ENCODE measurements around the gene HAP1.

Gene HAP1

DNA sequence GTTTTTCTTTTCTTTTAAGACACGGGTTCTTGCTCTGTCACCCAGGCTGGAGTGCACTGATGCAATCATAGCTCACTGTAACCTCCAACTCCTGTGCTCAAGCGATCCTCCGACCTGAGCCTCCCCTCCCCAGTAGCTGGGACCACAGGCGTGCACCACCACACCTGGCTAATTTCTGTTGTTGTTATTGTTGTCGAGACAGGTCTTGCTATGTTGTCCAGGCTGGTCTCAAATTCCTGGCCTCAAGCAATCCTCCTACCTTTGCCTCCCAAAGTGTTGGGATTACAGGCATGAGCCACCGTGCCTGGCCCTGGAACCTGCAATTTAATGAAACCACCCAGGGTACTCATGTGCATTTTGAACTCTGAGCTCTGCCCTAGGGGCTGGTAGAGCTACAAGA, 27.9 kb upstream of the HAP1 start:
- DNase-seq = no peak

DNA sequence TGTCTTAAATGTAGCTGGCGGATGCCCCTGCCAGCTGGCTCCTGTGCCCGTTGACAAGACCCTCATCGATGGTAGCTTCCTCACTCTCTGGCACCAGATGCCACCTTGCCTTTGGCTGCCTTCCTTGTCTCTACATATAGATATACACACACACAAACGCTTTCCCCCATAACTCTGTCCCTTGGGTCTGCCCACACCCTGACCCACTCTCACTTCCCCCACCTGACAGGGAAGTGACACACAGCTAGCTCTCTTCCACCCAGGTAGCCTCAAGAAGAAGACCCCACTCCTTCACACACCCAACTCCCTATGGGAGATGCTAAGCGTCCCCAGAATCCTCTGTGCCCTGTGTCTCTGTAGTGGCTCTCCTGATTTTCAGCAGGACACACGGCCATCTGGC, 26.4 kb upstream of the HAP1 start:
- DNase-seq = no peak

DNA sequence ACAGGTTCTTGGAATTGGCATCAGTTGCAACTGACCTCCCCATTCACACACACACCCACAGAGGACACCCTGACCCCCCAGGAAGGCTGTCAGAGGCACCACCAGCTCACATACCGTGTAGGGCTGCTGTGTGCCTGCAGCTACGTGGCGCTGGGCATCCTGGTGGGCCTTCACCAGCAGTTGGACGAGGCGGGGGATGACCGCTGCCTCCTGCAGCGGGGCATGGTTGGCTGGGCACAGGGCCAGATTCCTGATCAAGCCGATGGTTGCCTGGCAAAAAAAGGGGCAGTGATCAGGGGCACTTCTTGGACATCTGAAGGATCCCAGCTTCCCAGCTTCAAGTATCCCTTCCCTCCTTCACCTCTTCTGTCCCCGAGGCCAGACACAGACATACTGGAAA, 24.2 kb upstream of the HAP1 start:
- no peak for DNase-seq

DNA sequence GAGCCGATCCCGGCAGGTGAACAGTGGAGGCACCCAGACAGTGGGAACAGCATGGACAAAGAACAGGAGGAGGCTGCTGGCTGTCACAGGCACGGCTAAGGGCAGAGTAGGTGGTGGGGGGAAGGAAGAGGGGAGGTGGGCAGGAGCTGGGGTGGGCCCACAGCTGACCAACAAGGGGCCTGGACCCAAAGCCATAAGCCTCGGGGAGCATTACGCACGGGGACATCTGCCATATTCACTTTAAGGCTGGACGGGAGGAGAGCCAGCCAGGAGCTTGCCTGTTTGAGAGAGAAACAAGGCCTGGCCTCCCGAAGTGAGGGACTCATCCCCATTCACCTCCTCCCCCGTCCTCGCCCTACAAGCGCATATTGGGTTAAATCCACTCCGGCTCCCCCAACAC, 19.6 kb upstream of the HAP1 start:
- no peak for DNase-seq

DNA sequence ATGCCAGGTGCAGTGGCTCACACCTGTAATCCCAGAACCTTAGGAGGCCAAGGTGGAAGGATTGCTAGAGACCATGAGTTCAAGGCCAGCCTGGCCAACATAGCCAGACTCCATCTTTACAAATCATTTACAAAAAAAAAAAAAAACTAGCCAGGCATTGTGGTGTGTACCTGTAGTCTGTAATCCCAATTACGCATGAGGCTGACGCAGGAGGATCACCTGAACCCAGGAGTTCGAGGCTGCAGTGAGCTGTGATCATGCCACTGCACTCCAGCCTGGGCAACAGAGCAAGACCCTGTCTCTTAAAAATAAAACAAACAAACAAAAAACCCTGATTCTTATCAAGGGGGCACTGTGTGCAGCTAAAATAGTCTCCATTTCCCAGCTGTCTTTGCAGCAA, 16.8 kb upstream of the HAP1 start:
- DNase-seq = no peak

DNA sequence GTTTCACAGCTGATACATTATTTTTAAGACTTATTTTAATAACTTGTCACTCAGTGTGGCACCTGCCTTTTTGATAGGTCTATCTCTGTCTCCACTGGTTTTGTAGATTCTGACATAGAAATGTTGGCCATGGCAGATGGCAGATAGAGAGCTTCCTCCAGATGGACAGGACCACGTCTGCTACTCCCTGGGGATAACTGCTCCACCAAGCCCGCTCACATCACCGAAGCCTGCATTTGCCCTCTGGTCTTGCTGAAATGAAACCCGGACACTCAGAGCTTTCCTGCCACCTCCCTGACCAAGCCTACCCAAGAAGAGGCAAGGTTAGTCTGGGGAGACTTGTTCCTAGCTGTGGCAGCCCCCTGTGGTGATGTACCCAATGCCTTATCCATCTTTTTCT, 16.4 kb upstream of the HAP1 start:
- DNase-seq = no peak

DNA sequence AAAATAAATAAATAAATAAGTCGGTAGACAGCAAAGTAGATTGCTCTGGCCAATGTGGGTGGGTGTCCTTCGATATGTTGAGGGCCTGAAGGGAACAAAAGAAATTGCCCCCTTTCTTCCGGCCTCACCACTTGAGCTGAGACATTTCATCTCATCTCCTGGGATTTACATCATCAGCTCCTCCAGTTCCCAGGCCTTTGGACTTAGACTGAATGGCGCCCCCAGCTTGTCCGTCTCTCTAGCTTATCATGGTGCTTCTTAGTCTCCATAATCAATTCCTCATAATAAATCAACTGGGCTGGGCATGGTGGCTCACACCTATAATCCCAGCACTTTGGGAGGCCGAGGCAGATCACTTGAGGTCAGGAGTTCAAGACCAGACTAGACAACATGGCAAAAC, 13.8 kb upstream of the HAP1 start:
- no peak for DNase-seq

DNA sequence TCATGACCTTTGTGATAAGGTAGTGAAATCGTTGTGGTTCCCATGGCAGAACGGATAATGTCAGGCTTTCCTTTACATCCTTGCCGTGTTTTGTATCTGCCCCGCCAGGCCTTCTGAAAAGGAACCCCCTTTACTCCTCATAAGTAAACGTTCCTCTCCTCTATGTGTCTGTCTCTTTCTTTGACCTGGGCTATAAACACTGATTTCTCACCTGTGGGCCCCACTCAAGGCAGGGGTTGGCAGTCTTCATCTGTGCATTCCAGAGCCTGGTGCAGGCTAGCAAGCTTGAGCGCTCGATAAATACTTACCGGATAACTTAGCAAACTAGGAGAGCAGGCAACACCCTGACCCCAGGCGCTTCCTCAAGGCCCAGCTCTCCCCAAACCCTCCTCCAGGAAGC, 7.3 kb upstream of the HAP1 start:
- DNase-seq = no peak

DNA sequence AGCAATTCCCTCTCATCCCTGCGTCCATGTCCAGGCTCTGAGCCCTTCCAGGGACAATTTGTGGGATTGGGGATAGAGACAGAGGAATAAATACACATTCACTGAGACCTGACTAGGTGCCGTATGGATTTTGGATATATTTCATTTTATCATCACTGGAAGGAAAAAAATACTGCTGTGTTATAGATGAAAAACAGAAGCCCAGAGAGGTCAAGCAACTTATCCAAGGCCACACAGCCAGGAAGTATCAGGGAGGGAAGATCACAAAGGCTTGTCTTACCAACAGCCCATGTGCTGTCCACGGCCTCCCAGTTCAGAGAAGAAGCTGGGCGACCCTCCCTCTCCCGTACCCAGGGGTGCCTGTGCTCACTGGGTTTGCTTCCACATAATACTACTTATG, 6.1 kb upstream of the HAP1 start:
- DNase-seq = no peak

DNA sequence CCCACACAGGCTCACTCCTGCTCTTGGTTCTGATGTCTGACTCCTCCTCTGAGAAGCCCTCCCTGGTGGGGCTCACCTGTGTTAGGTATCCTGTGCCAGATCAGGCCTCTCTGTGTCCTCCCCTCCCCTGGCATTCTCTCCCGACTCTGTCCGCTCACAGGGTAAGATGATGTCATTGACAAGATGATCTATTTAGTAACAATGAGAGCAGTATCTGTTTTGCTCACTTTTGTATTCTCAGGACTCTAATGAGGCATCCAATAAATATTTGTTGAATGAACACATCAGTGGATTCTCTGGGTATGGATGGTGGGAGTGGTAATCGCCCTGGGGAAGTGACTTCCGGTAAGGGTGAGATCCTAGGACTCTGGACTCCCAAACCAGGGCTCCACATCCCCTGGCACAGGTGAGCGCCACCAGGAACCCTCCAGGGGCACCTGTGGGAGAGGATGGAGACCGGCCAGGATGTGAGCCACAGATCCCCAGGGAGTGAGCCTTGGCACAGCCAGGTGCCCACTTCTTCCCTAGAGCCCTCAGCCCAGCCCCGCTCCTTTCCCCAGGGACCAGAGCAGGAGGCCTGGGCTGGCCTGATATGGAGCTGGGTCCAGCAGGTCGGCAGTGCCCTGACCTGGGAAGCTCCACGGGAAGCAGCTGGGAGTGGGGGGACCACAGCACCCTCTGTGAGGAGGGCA, 5.4 kb upstream of the HAP1 start:
- no peak for DNase-seq

DNA sequence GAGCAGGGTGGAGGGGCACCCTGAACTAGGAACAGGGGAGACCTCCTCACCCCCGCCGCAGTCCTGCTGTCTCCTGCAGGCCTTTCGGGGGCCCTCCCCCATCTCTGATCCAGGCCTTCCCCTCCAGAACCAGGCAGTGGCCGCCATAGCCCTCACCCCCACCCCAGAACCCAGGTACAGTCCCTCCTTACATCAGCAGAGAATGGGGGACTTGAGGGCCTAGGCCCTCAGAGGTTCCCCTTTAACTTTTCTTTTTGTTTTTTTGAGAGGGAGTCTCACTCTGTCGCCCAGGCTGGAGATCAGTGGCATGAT, 4.3 kb upstream of the HAP1 start:
- DNase-seq = no peak

DNA sequence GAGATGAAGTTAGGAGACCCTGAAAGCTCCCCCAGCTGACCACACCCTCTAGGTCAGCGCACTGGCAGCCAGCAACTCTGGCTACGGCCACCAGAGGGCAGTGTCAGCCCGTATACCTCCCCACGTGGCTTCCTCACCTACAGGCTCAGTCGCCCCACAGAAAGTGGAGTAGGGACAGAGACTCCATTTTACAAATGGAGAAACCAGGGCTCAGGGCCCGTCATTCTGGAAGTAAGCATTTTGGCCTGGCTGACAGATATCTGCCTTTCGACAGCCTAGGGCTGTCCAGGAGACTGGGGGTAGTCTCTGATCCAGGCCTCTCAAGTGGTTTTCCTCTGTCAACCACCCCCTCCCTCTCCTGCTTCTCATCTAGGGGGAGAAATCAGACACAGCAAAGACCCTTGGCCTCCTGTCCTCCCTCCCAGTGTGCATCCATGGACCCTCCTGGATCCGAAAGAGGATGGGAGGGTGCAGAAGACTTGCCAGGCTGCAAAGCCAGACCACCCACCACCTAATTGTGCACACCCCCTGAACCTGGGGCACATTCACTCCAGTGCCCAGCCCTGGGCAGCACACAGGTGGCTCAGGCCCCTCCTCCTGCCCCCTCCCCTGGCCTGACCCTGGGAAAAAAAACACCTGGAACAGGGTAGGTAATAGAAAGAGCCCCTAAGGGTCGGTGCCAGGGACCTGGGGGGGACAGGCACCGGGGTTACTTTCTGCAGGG, 3.8 kb upstream of the HAP1 start:
- DNase-seq = peak; percentile 46 to 75 (median 61)

DNA sequence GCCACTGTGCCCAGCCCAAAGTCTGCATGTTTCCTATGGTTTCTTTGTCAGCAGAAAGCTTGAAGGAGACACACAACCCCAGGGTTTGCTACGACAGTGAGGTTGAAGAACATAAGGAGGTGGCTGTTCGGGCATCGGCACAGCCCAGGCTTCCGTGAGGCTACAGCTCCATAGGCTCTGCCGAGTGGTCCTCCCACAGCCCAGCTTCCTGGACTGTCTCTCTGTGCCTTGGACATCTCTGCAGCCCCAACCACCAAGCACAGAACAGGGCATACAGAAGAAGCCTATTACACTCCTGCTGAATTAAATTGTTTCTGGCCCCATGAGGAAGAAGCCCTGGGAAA, 3.2 kb upstream of the HAP1 start:
- no peak for DNase-seq

DNA sequence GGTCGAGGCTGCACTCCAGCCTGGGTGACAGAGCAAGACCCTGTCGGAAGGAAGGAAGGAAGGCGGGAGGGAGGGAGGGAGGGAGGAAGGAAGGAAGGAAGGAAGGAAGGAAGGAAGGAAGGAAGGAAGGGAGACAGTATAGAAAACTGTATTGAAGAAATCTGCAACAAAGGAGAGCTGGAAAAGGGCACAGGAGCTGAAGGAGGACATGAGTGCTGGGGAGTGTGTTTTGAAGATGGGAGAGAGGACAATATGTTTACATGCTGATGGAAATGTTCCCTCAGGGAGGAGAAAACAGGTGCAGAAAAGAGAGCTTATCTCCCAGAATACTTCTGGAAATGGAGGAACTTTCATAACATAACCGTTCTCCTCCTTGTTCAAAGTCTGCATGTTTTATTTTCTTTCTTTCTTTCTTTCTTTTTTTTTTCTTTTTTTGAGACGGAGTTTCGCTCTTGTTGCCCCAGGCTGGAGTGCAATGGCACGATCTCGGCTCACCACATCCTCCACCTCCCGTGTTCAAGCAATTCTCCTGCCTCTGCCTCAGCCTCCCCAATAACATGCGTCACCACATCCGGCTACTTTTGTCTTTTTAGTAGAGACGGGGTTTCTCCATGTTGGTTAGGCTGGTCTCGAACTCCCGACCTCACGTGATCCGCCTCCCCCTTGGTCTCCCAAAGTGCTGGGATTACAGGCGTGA, 2.7 kb upstream of the HAP1 start:
- DNase-seq = peak in 1 of 5 donors; percentile 26

DNA sequence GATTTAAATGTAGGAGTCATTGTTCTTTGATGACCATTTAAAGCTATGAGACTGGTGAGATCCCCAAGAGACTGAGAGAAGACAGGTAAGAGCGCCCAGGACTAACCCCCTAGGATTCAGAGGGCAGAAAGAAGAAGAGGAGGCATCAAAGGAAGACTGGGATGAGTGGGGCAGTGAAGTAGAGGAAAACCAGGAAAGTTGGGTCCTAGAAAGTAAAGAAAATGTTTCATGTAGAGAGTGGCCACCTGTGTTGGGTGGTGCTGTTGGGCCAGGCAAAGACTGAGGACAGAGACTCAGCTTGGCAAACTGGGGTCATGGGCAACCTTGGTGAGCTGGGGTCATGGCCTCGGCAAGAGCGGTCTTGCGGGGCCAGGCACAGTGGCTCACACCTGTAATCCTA, 1.3 kb upstream of the HAP1 start:
- no peak for DNase-seq

DNA sequence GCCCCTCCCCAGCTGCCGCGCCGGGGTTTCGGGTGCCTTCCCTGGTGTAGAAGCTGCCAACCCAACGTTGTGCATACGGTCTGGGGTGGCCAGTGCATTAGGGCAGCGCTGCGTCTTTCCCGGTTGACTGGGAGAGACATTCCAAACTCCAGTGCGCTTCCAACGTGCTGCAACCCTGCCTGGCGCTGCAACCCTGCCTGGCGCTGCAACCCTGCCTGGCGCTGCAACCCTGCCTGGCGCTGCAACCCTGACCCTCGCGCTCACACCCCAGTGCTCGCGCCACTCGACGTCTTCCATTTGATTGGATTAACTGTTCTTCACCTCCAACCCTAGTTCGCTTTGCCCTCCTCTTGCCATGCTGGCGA, 488 bp upstream of the HAP1 start:
- no peak for DNase-seq

DNA sequence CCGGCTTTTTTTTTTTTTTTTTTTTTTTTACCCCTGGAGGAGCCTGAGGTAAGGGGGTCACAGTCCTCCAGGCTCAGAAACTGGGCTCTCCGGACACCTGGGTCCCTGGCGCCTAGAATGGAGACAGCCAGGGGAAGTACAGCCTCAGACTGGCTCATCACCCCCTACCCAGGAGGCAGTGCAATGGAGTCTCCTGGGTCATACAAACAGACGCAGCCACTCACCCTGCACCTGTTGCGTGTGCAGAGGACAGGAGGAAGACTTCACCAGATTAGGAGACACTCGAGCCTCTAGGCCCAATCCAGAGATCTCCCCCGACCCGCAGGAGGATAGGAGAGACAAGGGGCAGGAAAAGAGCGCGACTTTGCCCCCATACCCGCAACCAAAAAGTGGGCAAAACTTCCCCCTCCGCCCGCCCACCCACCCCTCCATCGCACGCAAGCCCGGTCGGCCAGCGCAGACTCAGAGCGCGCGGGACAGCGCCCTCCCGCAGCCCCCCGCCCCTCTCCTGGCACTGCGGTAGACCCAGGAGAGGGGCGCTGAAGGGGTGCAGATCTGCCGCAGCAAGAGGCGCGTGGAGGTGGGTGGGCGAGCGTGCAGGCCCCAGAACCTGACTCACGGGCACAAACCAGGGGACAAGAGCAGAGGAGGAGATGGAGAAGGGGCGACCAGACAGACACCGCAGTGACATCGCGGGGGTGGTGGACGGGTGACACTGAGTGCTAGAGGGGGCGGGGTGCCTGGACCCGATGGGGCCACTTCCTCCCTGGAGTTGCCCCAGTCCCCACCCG, 900 bp downstream of the HAP1 start:
- DNase-seq = no peak

DNA sequence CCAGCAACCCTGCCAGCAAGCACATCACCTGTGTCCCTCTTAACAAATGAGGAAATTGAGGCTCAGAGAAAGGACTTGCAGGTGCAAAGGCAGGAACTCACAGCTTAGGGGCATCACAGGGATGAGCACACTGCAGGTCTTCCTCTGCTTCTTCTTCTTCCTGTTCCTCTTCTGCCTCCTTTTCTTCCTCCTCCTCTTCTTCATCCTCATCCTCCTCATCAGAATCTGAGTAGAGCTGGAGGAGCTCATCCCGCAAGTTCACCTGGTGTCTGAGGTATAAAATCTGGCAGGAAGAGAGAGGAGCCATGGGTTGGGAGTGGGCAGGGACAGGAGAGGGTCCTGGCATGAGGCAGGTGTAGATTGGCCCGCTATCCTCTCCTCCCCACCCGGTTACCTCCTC, 2.6 kb downstream of the HAP1 start:
- DNase-seq = no peak

DNA sequence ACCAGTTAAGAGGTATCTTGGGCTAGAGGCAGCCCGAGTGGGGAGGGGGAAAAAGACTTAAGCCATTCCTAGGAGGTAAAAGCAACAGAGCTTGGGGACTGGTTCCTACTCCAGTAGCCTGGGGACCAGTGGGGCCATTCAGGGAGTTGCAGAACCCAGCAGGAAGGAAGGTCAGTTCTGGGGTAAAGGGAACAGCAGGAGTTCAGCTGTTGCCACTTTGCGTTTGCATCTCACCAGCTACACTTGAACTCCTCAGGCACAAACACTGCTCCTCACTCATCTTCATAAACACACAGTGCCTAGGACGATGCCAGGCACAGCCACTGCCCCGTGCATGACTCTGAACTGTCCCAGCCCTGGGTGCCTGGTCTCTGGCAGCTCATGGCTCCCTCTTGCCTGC, 4.0 kb downstream of the HAP1 start:
- DNase-seq = no peak

DNA sequence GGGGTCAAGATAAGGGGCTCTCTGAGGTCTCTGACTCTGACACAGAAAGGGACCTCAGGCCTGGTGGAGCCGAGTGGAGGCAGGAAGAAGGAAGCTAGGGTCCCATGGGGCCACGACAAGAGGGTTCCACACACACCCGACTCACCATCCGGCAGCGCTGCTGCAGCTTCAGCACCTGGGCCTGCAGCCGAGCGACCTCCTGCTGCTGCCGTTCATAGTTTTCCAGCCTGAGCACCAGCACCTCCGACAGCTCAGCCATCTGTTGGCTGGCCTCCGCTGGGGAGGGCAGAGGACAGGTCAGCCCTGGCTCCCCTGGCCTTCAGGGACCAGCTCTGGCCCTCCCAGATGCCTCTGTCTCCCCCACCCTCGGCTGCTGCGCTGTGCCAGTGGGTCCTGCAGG, 6.4 kb downstream of the HAP1 start:
- DNase-seq = no peak

DNA sequence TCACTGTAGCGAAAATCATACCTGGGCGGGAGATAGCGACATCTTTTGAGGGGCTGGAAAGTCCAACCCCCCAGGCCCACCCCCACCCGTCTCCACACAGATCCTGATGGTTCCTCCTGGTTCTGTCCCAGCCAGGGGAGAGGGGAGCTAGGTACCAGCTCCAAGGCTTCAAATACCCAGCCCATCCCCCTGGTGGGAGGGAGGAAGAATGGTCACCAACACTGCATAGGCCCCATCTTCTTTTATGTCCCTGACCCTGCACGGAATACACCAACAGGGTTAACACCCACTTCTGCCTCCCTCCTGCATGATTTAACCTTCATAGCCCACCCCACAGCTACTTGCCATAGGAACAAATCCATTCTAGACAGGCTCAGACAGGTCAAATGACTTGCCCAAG, 9.3 kb downstream of the HAP1 start:
- no peak for DNase-seq

DNA sequence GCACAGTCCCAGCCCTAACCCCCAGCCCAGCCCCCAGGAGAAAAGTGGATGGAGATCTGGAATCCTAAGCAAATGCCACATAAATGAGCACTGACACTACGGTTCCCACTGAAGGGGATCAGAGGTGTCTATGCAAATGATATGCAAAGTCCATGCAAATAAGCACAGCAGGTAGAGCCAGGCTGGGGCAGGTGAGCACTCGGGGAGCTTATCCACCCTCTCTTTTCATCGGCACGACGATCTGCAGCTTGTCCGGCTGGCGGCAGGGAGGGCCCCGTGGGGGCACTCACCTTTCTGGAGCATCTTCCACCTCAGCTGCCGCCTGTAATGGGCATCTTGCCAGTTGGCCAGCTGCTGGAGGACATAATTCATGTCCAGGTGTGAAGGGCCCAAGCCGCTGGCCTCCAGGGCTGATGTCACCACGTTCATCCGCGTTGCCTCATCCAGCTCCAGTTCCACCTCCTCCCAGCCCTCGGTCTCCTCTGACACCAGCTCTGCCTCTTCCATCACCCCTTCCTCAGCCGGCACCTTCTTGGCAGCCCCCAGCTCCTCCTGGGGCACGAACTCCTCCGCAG, 9.9 kb downstream of the HAP1 start:
- DNase-seq = no peak

DNA sequence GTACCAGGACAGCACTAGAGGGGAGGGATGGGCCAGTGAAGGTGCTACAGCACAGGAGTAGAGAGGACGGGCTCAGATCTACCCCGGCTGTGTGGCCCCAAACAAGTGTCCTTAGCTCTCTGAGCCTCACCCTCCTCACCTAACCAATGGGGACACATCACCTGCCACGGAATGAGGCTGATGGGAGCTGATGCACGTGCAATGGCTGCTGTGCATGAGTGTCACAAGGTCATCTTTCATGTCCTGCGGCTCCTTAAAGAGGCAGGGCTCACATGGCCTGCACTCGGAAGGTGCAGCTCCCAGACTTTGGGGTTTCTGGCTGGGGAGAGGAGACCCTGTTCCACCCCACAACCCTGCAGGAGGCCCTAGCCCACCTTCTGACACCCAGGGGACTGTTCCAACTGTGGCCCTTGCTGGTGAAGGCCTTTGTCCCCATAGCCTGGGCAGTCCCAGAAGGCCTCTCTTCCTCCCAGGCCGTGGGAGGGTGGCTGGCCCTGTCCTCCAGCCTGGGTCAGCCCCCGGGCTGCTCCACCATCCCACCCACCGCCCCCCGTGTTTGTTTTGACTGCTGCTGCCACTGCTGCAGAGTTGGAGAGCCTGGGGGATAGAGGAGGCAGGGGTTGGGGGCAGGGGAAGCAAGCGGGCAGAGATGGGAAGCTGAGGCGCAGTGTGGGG, 10.5 kb downstream of the HAP1 start:
- DNase-seq = no peak
